HG03175 (cell line): ENCODE data around the gene MTERF4.

Experiments
- ATAC-seq: cut with Tn5 transposase; IDR thresholded peaks from one replicate; pipeline ENCODE4 v1.9.1; 2021; ENCODE audit warnings: mild to moderate bottlenecking, moderate library complexity; ENCODE audit not compliant: unreplicated experiment

Gene MTERF4

GRCh38 chr2:241070811-241071676 lies 31.0 kb downstream of the MTERF4 start:
- no peak for ATAC-seq

- no peak for ATAC-seq
Observed at GRCh38 chr2:241070361-241070760, 31.7 kb downstream of the MTERF4 start.

- ATAC-seq = no peak
Observed at GRCh38 chr2:241069821-241070281, 32.2 kb downstream of the MTERF4 start.

- no peak for ATAC-seq
Observed at GRCh38 chr2:241068942-241069810, 32.9 kb downstream of the MTERF4 start.

GRCh38 chr2:241068136-241068941 lies 33.7 kb downstream of the MTERF4 start:
- ATAC-seq = no peak

- ATAC-seq = no peak
Observed at GRCh38 chr2:241067501-241068135, 34.5 kb downstream of the MTERF4 start.

GRCh38 chr2:241066893-241067341 lies 35.2 kb downstream of the MTERF4 start:
- no peak for ATAC-seq

- ATAC-seq = no peak
Observed at GRCh38 chr2:241066171-241066892, 35.8 kb downstream of the MTERF4 start.

GRCh38 chr2:241065355-241065803 lies 36.7 kb downstream of the MTERF4 start:
- no peak for ATAC-seq

- no peak for ATAC-seq
Observed at GRCh38 chr2:241064802-241065354, 37.2 kb downstream of the MTERF4 start.

- no peak for ATAC-seq
Observed at GRCh38 chr2:241064008-241064801, 37.9 kb downstream of the MTERF4 start.

GRCh38 chr2:241063587-241063986 lies 38.5 kb downstream of the MTERF4 start:
- no peak for ATAC-seq

- ATAC-seq = no peak
Observed at GRCh38 chr2:241063093-241063551, 39.0 kb downstream of the MTERF4 start.

GRCh38 chr2:241062389-241063092 lies 39.5 kb downstream of the MTERF4 start:
- no peak for ATAC-seq

- no peak for ATAC-seq
Observed at GRCh38 chr2:241061275-241061674, 40.8 kb downstream of the MTERF4 start.

GRCh38 chr2:241053576-241054251 lies 48.4 kb downstream of the MTERF4 start:
- no peak for ATAC-seq

GRCh38 chr2:241052677-241053360 lies 49.3 kb downstream of the MTERF4 start:
- no peak for ATAC-seq
